ENCODE results near the gene RABGAP1L.

RABGAP1L gene

GRCh38 chr1:174656409-174657059, 497.2 kb downstream of the RABGAP1L start:
- TF ChIP-seq, protein P1, sequence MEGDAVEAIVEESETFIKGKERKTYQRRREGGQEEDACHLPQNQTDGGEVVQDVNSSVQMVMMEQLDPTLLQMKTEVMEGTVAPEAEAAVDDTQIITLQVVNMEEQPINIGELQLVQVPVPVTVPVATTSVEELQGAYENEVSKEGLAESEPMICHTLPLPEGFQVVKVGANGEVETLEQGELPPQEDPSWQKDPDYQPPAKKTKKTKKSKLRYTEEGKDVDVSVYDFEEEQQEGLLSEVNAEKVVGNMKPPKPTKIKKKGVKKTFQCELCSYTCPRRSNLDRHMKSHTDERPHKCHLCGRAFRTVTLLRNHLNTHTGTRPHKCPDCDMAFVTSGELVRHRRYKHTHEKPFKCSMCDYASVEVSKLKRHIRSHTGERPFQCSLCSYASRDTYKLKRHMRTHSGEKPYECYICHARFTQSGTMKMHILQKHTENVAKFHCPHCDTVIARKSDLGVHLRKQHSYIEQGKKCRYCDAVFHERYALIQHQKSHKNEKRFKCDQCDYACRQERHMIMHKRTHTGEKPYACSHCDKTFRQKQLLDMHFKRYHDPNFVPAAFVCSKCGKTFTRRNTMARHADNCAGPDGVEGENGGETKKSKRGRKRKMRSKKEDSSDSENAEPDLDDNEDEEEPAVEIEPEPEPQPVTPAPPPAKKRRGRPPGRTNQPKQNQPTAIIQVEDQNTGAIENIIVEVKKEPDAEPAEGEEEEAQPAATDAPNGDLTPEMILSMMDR (conservative IDR thresholded peaks at IDR 0.05) = no peak
- TF ChIP-seq ZFX (IDR thresholded peaks at IDR 0.05) = no peak
- no peak overlapping the region for H3K27ac ChIP-seq

GRCh38 chr1:174657411-174657810, 498.1 kb downstream of the RABGAP1L start:
- TF ChIP-seq, protein P1 (conservative IDR thresholded peaks at IDR 0.05) = no peak
- TF ChIP-seq ZFX (IDR thresholded peaks at IDR 0.05) = no peak
- no peak overlapping the region for H3K27ac ChIP-seq

DNA sequence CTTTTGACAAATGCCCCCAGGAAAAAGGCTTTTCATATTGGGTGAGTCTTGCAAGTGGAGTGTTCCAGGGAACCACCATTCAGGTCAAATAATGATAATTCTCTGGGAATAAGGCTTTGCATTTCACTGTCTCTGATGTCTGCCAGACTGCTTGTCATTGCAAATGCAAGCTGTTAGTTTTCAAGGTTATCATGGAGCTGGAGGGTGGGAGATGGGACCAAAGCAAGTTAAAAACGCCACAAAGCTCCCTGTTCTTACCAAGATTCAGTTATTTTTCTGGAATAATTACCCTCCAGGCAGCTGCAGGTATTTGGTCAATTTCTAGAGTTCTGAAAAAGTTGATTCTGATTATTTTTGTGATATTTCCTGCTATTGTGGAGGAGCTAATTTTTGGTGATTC, 498.6 kb downstream of the RABGAP1L start:
- no peak overlapping the region for H3K27ac ChIP-seq
- no peak for TF ChIP-seq ZFX (IDR thresholded peaks at IDR 0.05)
- TF ChIP-seq, protein P1 (conservative IDR thresholded peaks at IDR 0.05) = no peak

DNA sequence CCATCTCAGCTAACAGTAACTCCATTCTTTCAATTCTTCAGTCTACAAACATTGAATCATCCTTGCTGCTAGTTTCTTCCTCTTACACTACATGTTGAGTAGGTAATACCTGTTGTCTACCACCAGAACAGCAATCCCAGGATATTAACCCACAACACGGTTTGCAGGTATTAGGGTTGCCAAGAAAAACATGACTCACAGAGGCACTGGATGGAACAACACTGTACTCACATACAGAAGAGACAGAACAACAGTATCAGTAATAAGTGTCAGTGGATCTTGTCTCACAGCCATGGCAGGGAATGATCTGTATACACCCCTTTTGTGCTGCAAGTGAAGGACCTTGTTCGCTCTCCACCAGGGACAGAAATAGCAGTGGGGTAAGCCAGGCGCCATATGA, 500.5 kb downstream of the RABGAP1L start:
- H3K27ac ChIP-seq = no peak overlapping the region
- TF ChIP-seq ZFX (IDR thresholded peaks at IDR 0.05) = no peak
- TF ChIP-seq, protein P1 (conservative IDR thresholded peaks at IDR 0.05) = no peak

DNA sequence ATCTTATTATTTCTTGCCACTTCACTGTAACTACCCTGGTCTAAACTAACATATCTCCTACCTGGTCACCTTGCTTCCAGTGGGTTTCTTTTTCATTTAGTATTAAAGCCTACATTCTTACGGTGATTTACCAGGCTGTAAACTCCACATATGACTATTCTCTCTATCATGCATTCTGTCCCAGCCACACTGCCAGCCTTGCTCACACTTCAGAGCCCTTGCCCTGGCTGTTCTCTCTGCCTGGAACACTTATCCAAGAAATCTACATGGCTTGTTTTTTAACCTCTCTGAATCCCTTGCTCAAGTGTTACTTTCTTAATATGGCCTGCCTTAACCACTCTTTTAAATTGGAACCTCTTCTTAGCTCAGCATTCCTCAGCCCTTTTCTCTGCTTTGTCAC, 501.2 kb downstream of the RABGAP1L start:
- no peak for TF ChIP-seq ZFX (IDR thresholded peaks at IDR 0.05)
- TF ChIP-seq, protein P1 (conservative IDR thresholded peaks at IDR 0.05) = no peak
- no peak overlapping the region for H3K27ac ChIP-seq

DNA sequence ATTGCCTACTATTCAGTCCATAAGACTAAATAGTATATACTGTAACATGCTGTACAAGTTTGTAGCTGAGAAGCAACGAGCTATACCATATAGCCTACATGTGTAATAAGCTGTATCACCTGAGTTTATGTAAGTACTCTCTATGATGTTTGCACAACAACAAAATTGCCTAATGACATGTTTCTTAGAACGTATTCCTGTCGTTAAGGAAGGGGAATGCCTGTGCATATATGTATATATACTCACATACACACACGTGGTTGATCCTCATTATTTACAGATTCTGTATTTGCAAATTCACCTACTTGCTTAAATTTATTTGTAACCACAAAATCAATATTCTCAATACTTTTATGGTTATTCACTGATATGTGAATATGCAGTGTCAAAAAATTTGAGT, 504.0 kb downstream of the RABGAP1L start:
- H3K27ac ChIP-seq = no peak overlapping the region
- TF ChIP-seq, protein P1 (conservative IDR thresholded peaks at IDR 0.05) = no peak
- TF ChIP-seq ZFX (IDR thresholded peaks at IDR 0.05) = no peak

DNA sequence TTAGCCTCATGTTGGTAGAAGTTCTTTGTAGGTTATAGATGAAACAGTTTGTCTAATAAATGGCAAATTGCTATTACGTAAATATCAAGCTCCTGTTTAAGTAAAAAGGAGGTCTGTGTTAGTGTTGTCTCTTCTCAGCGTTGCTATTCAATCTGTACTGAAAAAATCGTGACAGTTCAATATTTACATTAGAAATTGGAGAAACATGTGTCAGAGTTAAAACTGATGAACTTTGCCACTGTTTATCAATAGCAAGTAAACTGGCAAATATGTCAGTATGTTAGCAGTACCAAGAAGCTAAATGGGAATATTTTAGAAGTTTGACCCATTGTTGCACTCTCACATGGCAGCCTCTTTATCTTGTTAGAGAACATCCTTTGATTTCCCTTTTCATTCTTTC, 506.9 kb downstream of the RABGAP1L start:
- TF ChIP-seq ZFX (IDR thresholded peaks at IDR 0.05) = no peak
- TF ChIP-seq, protein P1 (conservative IDR thresholded peaks at IDR 0.05) = no peak
- no peak overlapping the region for H3K27ac ChIP-seq

All from C4-2B (cell line).